Osteoblast (primary cell): ENCODE measurements around the gene GLRA1. TPM values are rescaled to one million over a fixed set of nuclear protein-coding genes. Genes with fewer than 3 reads are reported as not detected.
A peak's percentile ranks its signal among the peaks of the same experiment; 100 is the strongest.

ENCODE experiments used
- DNase-seq: peaks from one replicate; pipeline ENCODE4 v3.0.0; 2011; ENCODE audit warnings: low spot score, mixed read lengths; ENCODE audit not compliant: insufficient read length; ENCODE audit errors: missing footprints
- H2AFZ ChIP-seq: 2 replicates; pipeline ENCODE4 v1.6.0; 2011; ENCODE audit warnings: mild to moderate bottlenecking, low read length
- H3K27ac ChIP-seq: 2 replicates; pipeline ENCODE4 v1.5.1; 2011; ENCODE audit warnings: mild to moderate bottlenecking, low read depth, low read length, moderate library complexity
- H3K27me3 ChIP-seq: 2 replicates; pipeline ENCODE4 v1.6.0; 2012; ENCODE audit warnings: mild to moderate bottlenecking, control low read depth, inconsistent platforms, low read length, moderate library complexity; ENCODE audit not compliant: insufficient read depth
- H3K36me3 ChIP-seq: 2 replicates; pipeline ENCODE4 v1.5.1; 2011; ENCODE audit warnings: mild to moderate bottlenecking, low read length, control low read depth, moderate library complexity; ENCODE audit not compliant: insufficient read depth
- H3K4me1 ChIP-seq: 2 replicates; pipeline ENCODE4 v1.5.1; 2011; ENCODE audit warnings: mild to moderate bottlenecking, low read length, control low read depth, moderate library complexity; ENCODE audit not compliant: insufficient read depth
- H3K4me2 ChIP-seq: 2 replicates; pipeline ENCODE4 v1.6.0; 2011; ENCODE audit warnings: mild to moderate bottlenecking, low read length; ENCODE audit not compliant: insufficient read depth
- H3K4me3 ChIP-seq: fragments of 200-600 bp; sonication (generic); 3 replicates; pipeline ENCODE4 v1.5.1; 2012; ENCODE audit warnings: mild to moderate bottlenecking, low read length, inconsistent platforms; ENCODE audit not compliant: insufficient read depth
- H3K79me2 ChIP-seq: 2 replicates; pipeline ENCODE4 v1.6.0; 2012; ENCODE audit warnings: mild to moderate bottlenecking, low read length, control low read depth, inconsistent platforms; ENCODE audit not compliant: insufficient read depth
- H3K9me3 ChIP-seq: 2 replicates; pipeline ENCODE4 v1.5.1; 2011; ENCODE audit warnings: low read depth, low read length, control low read depth
- H4K20me1 ChIP-seq: 2 replicates; pipeline ENCODE4 v1.6.0; 2012; ENCODE audit warnings: mild to moderate bottlenecking, low read length, control low read depth; ENCODE audit not compliant: insufficient read depth
- CTCF ChIP-seq: IDR thresholded peaks from 2 replicates; pipeline ENCODE4 v1.5.1; 2011; ENCODE audit warnings: mild to moderate bottlenecking, low read depth, low read length, moderate library complexity; ENCODE audit errors: extremely low read depth
- total RNA-seq: library from RNA; depleted of rRNA; stranded (reverse); fragments of >200 nt; gene quantifications from 2 replicates; pipeline ENCODE4 v1.2.3, GENCODE V29; 2012

Gene GLRA1
- total RNA-seq, 1 donor: not detected

GRCh38 chr5:151780348-151780747 is 144.3 kb downstream of the GLRA1 start:
- peaks cover 15% of the 10 kb centered on the region for H3K36me3 ChIP-seq
- H3K4me1 ChIP-seq: peaks cover 16% of the 10 kb centered on the region
- no peak for DNase-seq
- no peak overlapping the region for H3K4me2 ChIP-seq
- H3K27ac ChIP-seq: no peak overlapping the region
- TF ChIP-seq CTCF: no peak
- peaks cover 89% of the 10 kb centered on the region for H4K20me1 ChIP-seq
- H3K9me3 ChIP-seq: no peaks in the 10 kb centered on the region
- H3K79me2 ChIP-seq: peaks cover 100% of the 10 kb centered on the region
- H3K4me3 ChIP-seq: no peak overlapping the region
- no peaks in the 10 kb centered on the region for H3K27me3 ChIP-seq
- H2AFZ ChIP-seq: no peak overlapping the region

- Histone ChIP-seq H3K36me3 (peaks cover 15% of the 10 kb centered on the region), H3K79me2 (peaks cover 100% of the 10 kb centered on the region), H3K4me2 (no peak overlapping the region), H3K9me3 (no peaks in the 10 kb centered on the region), H3K4me1 (peaks cover 24% of the 10 kb centered on the region), H2AFZ (no peak overlapping the region), H4K20me1 (peaks cover 90% of the 10 kb centered on the region), H3K4me3 (no peak overlapping the region), H3K27ac (no peak overlapping the region), H3K27me3 (no peaks in the 10 kb centered on the region)
- TF ChIP-seq CTCF: no peak
- DNase-seq: no peak
Measured at GRCh38 chr5:151779531-151780125, 145.0 kb downstream of the GLRA1 start.

GRCh38 chr5:151775025-151775606 is 149.5 kb downstream of the GLRA1 start:
- Histone ChIP-seq H3K36me3 (peaks cover 15% of the 10 kb centered on the region), H4K20me1 (peaks cover 72% of the 10 kb centered on the region), H3K79me2 (peaks cover 83% of the 10 kb centered on the region), H2AFZ (no peak overlapping the region), H3K27ac (no peak overlapping the region), H3K27me3 (no peaks in the 10 kb centered on the region), H3K9me3 (no peaks in the 10 kb centered on the region), H3K4me2 (peak overlapping the region; percentile 93), H3K4me1 (peaks cover 33% of the 10 kb centered on the region), H3K4me3 (no peak overlapping the region)
- TF ChIP-seq CTCF: no peak
- DNase-seq: no peak

- Histone ChIP-seq H2AFZ (no peak overlapping the region), H3K4me3 (peak overlapping the region; percentile 87), H3K27ac (peak overlapping the region; percentile 0), H3K27me3 (no peaks in the 10 kb centered on the region), H4K20me1 (peaks cover 61% of the 10 kb centered on the region), H3K4me2 (peak overlapping the region; percentile 93), H3K4me1 (peaks cover 35% of the 10 kb centered on the region), H3K36me3 (peaks cover 15% of the 10 kb centered on the region), H3K9me3 (no peaks in the 10 kb centered on the region), H3K79me2 (peaks cover 71% of the 10 kb centered on the region)
- TF ChIP-seq CTCF: no peak
- peak; percentile 64 for DNase-seq
Measured at GRCh38 chr5:151773951-151774350, 150.7 kb downstream of the GLRA1 start.
